ENCODE results near the gene LRRC37A2.
"Not testable (repeated sequence)": the region's sequence is repeated elsewhere in the genome, so short reads cannot be mapped to it uniquely, and the experiment has no call there.

The LRRC37A2 gene
- total RNA-seq, result 3.1 to 22.7 (median 11.7) reads per million in 4 experiments

- DNase-seq, result not testable (repeated sequence)
Observed at GRCh38 chr17:46512168-46512567, at the start of gene LRRC37A2. Gene LRRC37A2, plus strand, starts transcription at chr17:46512468. Its CDS starts 245 bp downstream, at chr17:46512713.

- not testable (repeated sequence) for DNase-seq
Observed at GRCh38 chr17:46467618-46468017, 44.6 kb upstream of the LRRC37A2 start.

GRCh38 chr17:46474489-46474888 lies 37.8 kb upstream of the LRRC37A2 start:
- not testable (repeated sequence) for DNase-seq

- DNase-seq, result not testable (repeated sequence)
Observed at GRCh38 chr17:46475583-46475982, 36.7 kb upstream of the LRRC37A2 start.

- DNase-seq, result not testable (repeated sequence)
Observed at GRCh38 chr17:46478823-46479222, 33.4 kb upstream of the LRRC37A2 start.

GRCh38 chr17:46481310-46481709 lies 31.0 kb upstream of the LRRC37A2 start:
- DNase-seq, result not testable (repeated sequence)

GRCh38 chr17:46492021-46492420 lies 20.2 kb upstream of the LRRC37A2 start:
- not testable (repeated sequence) for DNase-seq

- not testable (repeated sequence) for DNase-seq
Observed at GRCh38 chr17:46499437-46500139, 12.7 kb upstream of the LRRC37A2 start.

- DNase-seq, result not testable (repeated sequence)
Observed at GRCh38 chr17:46505896-46506295, 6.4 kb upstream of the LRRC37A2 start.

GRCh38 chr17:46534716-46535115 lies 22.4 kb downstream of the LRRC37A2 start:
- not testable (repeated sequence) for DNase-seq

- not testable (repeated sequence) for DNase-seq
Observed at GRCh38 chr17:46548607-46549006, 36.3 kb downstream of the LRRC37A2 start.

- DNase-seq, result not testable (repeated sequence)
Observed at GRCh38 chr17:46559155-46559554, 46.9 kb downstream of the LRRC37A2 start.

- not testable (repeated sequence) for DNase-seq
Observed at GRCh38 chr17:46560048-46560447, 47.8 kb downstream of the LRRC37A2 start.

- DNase-seq, result not testable (repeated sequence)
Observed at GRCh38 chr17:46566284-46566683, 54.0 kb downstream of the LRRC37A2 start.

GRCh38 chr17:46566980-46567379 lies 54.7 kb downstream of the LRRC37A2 start:
- DNase-seq, result not testable (repeated sequence)

GRCh38 chr17:46571796-46572195 lies 59.5 kb downstream of the LRRC37A2 start:
- not testable (repeated sequence) for DNase-seq

- not testable (repeated sequence) for DNase-seq
Observed at GRCh38 chr17:46579083-46580075, 67.1 kb downstream of the LRRC37A2 start, which contains the start of gene ARL17A. Gene ARL17A, minus strand, starts transcription at chr17:46579691. Its CDS starts 3,369 bp downstream, at chr17:46576322.

- DNase-seq, result not testable (repeated sequence)
Observed at GRCh38 chr17:46580082-46580481, 67.8 kb downstream of the LRRC37A2 start.

GRCh38 chr17:46585444-46585843 lies 73.2 kb downstream of the LRRC37A2 start:
- not testable (repeated sequence) for DNase-seq

- not testable (repeated sequence) for DNase-seq
Observed at GRCh38 chr17:46590157-46591146, 78.2 kb downstream of the LRRC37A2 start, which contains the start of gene NSF. Gene NSF, plus strand, starts transcription at chr17:46590669. Its CDS starts 107 bp downstream, at chr17:46590776.

- DNase-seq, result not testable (repeated sequence)
Observed at GRCh38 chr17:46591332-46591731, 79.1 kb downstream of the LRRC37A2 start.

All from effector CD8-positive, alpha-beta T cell (primary cell).